ENCODE measurements around the gene TAS2R40.

- TF ChIP-seq CTCF (IDR thresholded peaks at IDR 0.05) = no peak
- no peak for TF ChIP-seq POLR2A (IDR thresholded peaks at IDR 0.05)
These were observed 28.0 kb upstream of the TAS2R40 start for GRCh38 chr7:143193880-143194279.

Data from heart left ventricle (tissue), 13 donors.